ENCODE measurements around the gene AGFG2. TPM values are rescaled to one million over a fixed set of nuclear protein-coding genes. Genes with fewer than 3 reads are reported as not detected.

AGFG2 gene
- total and polyA plus RNA-seq, 2 of the 13 experiments (the other 11 are each of a cell fraction or from before 2014, with no cell fraction given), result 125 to 132 TPM

DNA sequence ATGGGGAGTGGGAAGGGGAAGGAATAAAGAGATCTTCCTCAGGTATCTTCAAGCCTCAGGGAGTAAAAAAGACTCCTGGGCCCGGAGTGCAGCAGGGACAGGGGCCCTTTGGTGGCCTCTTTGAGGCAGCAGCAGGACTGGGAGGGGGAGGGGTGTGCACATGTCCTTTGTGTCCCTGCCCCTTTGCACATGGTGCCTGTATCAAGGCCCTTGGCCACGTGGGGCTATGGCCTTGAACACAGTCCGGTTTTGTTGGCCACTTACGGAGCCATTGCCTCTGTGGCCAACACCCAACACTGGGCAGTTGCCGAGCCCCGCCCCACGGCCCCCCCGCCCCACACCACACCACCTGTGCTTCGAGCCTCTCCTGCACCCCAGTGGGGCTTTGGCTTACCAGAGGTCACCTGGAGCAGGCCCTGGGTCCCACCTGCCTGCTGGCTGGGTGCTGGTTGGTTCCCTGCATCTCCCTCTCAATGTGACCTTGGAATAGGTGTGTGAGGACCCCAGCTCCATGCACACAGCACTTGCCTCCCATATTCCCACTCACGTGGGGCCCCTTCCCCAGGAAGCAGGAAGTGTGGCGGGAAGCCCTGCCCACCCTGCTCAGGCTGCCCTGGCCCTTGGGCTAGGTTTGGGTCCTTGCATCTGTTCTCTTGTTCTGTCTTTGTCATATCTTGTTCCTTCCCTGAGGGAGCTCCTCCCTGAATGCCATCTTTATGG, 29.3 kb downstream of the AGFG2 start (continued):
- TF ChIP-seq GABPA (IDR thresholded peaks at IDR 0.05; ENCODE audit: low read depth, low read length) (no peak), GABPA (CRISPR knock-in tag; IDR thresholded peaks at IDR 0.05; ENCODE audit: low read depth) (no peak), ZNF768 (CRISPR knock-in tag; IDR thresholded peaks at IDR 0.05) (peak; percentile 13; the same call in 1 of the 2 replicates), SIN3A (IDR thresholded peaks at IDR 0.05; ENCODE audit: borderline replicate concordance, low read depth, low read length) (peak; percentile 50), ZNF3 (CRISPR knock-in tag; IDR thresholded peaks at IDR 0.05) (no peak), NFE2L2 (IDR thresholded peaks at IDR 0.05; ENCODE audit: low read length) (no peak), ZEB1 (IDR thresholded peaks at IDR 0.05; ENCODE audit: insufficient replicate concordance, low read depth) (no peak), ZMYM2 (CRISPR knock-in tag; IDR thresholded peaks at IDR 0.05) (peak; percentile 68; the same call in 1 of the 2 replicates), ZBTB21 (CRISPR knock-in tag; IDR thresholded peaks at IDR 0.05) (no peak), DNMT3B (CRISPR knock-in tag; conservative IDR thresholded peaks at IDR 0.05) (no peak), DNMT1 (CRISPR knock-in tag; IDR thresholded peaks at IDR 0.05) (no peak; the same call in 1 of the 2 replicates), ISL2 (CRISPR knock-in tag; IDR thresholded peaks at IDR 0.05) (0 out of 2 replicates have a peak, but pooled peaks have one; percentile 56), RARG (CRISPR knock-in tag; IDR thresholded peaks at IDR 0.05; ENCODE audit: low read depth) (no peak), ZNF772 (CRISPR knock-in tag; IDR thresholded peaks at IDR 0.05) (peak; percentile 74; the same call in 1 of the 2 replicates)
- TF ChIP-seq, protein P1, sequence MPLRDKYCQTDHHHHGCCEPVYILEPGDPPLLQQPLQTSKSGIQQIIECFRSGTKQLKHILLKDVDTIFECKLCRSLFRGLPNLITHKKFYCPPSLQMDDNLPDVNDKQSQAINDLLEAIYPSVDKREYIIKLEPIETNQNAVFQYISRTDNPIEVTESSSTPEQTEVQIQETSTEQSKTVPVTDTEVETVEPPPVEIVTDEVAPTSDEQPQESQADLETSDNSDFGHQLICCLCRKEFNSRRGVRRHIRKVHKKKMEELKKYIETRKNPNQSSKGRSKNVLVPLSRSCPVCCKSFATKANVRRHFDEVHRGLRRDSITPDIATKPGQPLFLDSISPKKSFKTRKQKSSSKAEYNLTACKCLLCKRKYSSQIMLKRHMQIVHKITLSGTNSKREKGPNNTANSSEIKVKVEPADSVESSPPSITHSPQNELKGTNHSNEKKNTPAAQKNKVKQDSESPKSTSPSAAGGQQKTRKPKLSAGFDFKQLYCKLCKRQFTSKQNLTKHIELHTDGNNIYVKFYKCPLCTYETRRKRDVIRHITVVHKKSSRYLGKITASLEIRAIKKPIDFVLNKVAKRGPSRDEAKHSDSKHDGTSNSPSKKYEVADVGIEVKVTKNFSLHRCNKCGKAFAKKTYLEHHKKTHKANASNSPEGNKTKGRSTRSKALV (CRISPR knock-in tag; IDR thresholded peaks at IDR 0.05), result peak; percentile 84; the same call in 1 of the 2 replicates
- TF ChIP-seq, protein P2, sequence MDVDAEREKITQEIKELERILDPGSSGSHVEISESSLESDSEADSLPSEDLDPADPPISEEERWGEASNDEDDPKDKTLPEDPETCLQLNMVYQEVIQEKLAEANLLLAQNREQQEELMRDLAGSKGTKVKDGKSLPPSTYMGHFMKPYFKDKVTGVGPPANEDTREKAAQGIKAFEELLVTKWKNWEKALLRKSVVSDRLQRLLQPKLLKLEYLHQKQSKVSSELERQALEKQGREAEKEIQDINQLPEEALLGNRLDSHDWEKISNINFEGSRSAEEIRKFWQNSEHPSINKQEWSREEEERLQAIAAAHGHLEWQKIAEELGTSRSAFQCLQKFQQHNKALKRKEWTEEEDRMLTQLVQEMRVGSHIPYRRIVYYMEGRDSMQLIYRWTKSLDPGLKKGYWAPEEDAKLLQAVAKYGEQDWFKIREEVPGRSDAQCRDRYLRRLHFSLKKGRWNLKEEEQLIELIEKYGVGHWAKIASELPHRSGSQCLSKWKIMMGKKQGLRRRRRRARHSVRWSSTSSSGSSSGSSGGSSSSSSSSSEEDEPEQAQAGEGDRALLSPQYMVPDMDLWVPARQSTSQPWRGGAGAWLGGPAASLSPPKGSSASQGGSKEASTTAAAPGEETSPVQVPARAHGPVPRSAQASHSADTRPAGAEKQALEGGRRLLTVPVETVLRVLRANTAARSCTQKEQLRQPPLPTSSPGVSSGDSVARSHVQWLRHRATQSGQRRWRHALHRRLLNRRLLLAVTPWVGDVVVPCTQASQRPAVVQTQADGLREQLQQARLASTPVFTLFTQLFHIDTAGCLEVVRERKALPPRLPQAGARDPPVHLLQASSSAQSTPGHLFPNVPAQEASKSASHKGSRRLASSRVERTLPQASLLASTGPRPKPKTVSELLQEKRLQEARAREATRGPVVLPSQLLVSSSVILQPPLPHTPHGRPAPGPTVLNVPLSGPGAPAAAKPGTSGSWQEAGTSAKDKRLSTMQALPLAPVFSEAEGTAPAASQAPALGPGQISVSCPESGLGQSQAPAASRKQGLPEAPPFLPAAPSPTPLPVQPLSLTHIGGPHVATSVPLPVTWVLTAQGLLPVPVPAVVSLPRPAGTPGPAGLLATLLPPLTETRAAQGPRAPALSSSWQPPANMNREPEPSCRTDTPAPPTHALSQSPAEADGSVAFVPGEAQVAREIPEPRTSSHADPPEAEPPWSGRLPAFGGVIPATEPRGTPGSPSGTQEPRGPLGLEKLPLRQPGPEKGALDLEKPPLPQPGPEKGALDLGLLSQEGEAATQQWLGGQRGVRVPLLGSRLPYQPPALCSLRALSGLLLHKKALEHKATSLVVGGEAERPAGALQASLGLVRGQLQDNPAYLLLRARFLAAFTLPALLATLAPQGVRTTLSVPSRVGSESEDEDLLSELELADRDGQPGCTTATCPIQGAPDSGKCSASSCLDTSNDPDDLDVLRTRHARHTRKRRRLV (CRISPR knock-in tag; IDR thresholded peaks at IDR 0.05), result no peak
- TF ChIP-seq, protein P3, sequence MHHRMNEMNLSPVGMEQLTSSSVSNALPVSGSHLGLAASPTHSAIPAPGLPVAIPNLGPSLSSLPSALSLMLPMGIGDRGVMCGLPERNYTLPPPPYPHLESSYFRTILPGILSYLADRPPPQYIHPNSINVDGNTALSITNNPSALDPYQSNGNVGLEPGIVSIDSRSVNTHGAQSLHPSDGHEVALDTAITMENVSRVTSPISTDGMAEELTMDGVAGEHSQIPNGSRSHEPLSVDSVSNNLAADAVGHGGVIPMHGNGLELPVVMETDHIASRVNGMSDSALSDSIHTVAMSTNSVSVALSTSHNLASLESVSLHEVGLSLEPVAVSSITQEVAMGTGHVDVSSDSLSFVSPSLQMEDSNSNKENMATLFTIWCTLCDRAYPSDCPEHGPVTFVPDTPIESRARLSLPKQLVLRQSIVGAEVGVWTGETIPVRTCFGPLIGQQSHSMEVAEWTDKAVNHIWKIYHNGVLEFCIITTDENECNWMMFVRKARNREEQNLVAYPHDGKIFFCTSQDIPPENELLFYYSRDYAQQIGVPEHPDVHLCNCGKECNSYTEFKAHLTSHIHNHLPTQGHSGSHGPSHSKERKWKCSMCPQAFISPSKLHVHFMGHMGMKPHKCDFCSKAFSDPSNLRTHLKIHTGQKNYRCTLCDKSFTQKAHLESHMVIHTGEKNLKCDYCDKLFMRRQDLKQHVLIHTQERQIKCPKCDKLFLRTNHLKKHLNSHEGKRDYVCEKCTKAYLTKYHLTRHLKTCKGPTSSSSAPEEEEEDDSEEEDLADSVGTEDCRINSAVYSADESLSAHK (CRISPR knock-in tag; IDR thresholded peaks at IDR 0.05; ENCODE audit: borderline replicate concordance), result no peak
